Glutamatergic neuron (in vitro differentiated cells): ENCODE results near the gene MAB21L4. TPM values are rescaled to one million over a fixed set of nuclear protein-coding genes. Genes with fewer than 3 reads are reported as not detected.
A peak's percentile ranks its signal among the peaks of the same experiment; 100 is the strongest.

Experiments
- DNase-seq: peaks from one replicate; pipeline ENCODE4 v3.0.0; 2022
- H3K27ac Mint-ChIP-seq: one replicate; pipeline ENCODE4 v1.8.0; 2020; ENCODE audit warnings: mild to moderate bottlenecking, mixed read lengths, inconsistent platforms; ENCODE audit not compliant: unreplicated experiment
- H3K27me3 Mint-ChIP-seq: one replicate; pipeline ENCODE4 v1.8.0; 2020; ENCODE audit warnings: mild to moderate bottlenecking, moderate library complexity, mixed read lengths, inconsistent platforms; ENCODE audit not compliant: unreplicated experiment
- H3K36me3 Mint-ChIP-seq: one replicate; pipeline ENCODE4 v1.8.0; 2020; ENCODE audit warnings: mild to moderate bottlenecking, mixed read lengths, inconsistent platforms; ENCODE audit not compliant: unreplicated experiment
- H3K4me1 Mint-ChIP-seq: one replicate; pipeline ENCODE4 v1.8.0; 2020; ENCODE audit warnings: mild to moderate bottlenecking, low read depth, mixed read lengths, inconsistent platforms; ENCODE audit not compliant: unreplicated experiment
- H3K4me3 Mint-ChIP-seq: one replicate; pipeline ENCODE4 v1.8.0; 2020; ENCODE audit warnings: mild to moderate bottlenecking, mixed read lengths, inconsistent platforms; ENCODE audit not compliant: unreplicated experiment
- H3K9me3 Mint-ChIP-seq: one replicate; pipeline ENCODE4 v1.8.0; 2020; ENCODE audit warnings: mild to moderate bottlenecking, moderate library complexity, mixed read lengths, inconsistent platforms; ENCODE audit not compliant: unreplicated experiment
- CTCF ChIP-seq: fragments of 200-600 bp; sonication (generic); IDR thresholded peaks from one replicate; pipeline ENCODE4 v1.5.0; 2021; ENCODE audit not compliant: partially characterized antibody, unreplicated experiment
- total RNA-seq: library from RNA; stranded (reverse); fragmentation: NEBNext Ultra II Directional; extraction: Animal tissue kit (Norgen Biotek cat#: 25700); gene quantifications from one replicate; pipeline ENCODE4 v1.2.1, GENCODE V29; 2021; ENCODE audit not compliant: unreplicated experiment

MAB21L4 gene
- total RNA-seq, 1 donor from 2014 or later: not detected

- peak; percentile 14 for DNase-seq
- Mint-ChIP-seq H3K36me3 (no peaks in the 10 kb centered on the region), H3K27me3 (peaks cover 2% of the 10 kb centered on the region), H3K27ac (no peak overlapping the region), H3K4me1 (peaks cover under 1% of the 10 kb centered on the region), H3K4me3 (no peak overlapping the region), H3K9me3 (no peaks in the 10 kb centered on the region)
- TF ChIP-seq CTCF: no peak
Observed at GRCh38 chr2:240886678-240887609, 9.0 kb downstream of the MAB21L4 start.

DNA sequence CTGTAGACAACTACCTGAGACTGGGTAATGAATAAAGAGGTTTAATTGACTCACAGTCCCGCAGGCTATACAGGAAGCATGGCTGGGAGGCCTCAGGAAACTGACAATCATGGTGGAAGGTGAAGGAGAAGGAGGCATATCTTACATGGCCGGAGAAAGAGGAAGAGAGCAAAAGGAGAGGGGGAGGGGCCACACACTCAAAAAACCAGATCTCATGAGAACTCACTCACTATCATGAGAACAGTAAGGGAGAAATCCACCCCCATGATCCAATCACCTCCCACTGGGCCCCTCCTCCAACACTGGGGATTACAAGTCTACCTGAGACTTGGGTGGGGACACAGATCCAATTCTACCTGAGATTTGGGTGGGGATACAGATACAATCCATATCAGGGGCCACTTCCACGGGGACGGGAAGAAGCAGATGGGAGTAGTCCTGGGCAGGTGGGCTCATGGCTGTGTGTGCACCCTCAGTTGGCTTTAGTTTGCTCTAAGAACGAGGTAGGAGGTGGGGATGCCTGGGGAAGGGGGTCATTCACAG, 9.9 kb downstream of the MAB21L4 start:
- no peaks in the 10 kb centered on the region for H3K9me3 Mint-ChIP-seq
- no peak overlapping the region for H3K27ac Mint-ChIP-seq
- H3K4me3 Mint-ChIP-seq: no peak overlapping the region
- H3K36me3 Mint-ChIP-seq: no peaks in the 10 kb centered on the region
- peaks cover 3% of the 10 kb centered on the region for H3K4me1 Mint-ChIP-seq
- no peak for TF ChIP-seq CTCF
- DNase-seq: no peak
- H3K27me3 Mint-ChIP-seq: peaks cover 2% of the 10 kb centered on the region

DNA sequence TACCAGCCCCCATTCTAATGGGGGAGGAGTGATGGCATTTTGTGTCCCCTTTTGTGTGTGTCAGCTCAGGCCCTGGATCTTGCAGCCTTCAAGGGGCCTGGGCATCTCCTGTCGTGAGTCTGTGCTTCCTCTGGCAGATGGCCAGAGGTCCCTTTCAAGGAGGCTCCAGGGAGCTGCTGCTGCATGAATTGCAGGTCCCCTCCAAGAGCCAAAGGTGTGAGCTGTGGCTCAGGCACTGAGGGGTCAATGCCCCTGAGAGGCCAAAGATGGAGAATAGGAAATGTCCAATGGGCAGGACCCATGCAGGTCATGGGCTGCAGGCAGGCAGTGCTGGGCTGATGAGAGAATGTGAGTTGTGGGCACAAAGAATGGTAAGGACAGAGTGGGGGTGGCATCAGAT, 10.4 kb downstream of the MAB21L4 start:
- no peaks in the 10 kb centered on the region for H3K36me3 Mint-ChIP-seq
- no peak for TF ChIP-seq CTCF
- no peak for DNase-seq

GRCh38 chr2:240884745-240885144, 11.2 kb downstream of the MAB21L4 start:
- Mint-ChIP-seq H3K4me3 (no peak overlapping the region), H3K4me1 (peaks cover 3% of the 10 kb centered on the region), H3K36me3 (no peaks in the 10 kb centered on the region), H3K9me3 (no peaks in the 10 kb centered on the region), H3K27ac (no peak overlapping the region), H3K27me3 (peaks cover 3% of the 10 kb centered on the region)
- no peak for TF ChIP-seq CTCF
- DNase-seq: no peak

More for the DNA sequence above, 10.4 kb downstream of the MAB21L4 start:
- no peaks in the 10 kb centered on the region for H3K9me3 Mint-ChIP-seq
- H3K4me3 Mint-ChIP-seq: no peak overlapping the region
- H3K27ac Mint-ChIP-seq: no peak overlapping the region
- peaks cover 3% of the 10 kb centered on the region for H3K4me1 Mint-ChIP-seq
- H3K27me3 Mint-ChIP-seq: peaks cover 2% of the 10 kb centered on the region

GRCh38 chr2:240884221-240884620, 11.7 kb downstream of the MAB21L4 start:
- H3K27me3 Mint-ChIP-seq: peaks cover 4% of the 10 kb centered on the region
- no peak for TF ChIP-seq CTCF
- no peak overlapping the region for H3K27ac Mint-ChIP-seq
- DNase-seq: no peak
- no peak overlapping the region for H3K4me3 Mint-ChIP-seq
- H3K4me1 Mint-ChIP-seq: peaks cover 3% of the 10 kb centered on the region
- no peaks in the 10 kb centered on the region for H3K36me3 Mint-ChIP-seq
- no peaks in the 10 kb centered on the region for H3K9me3 Mint-ChIP-seq
